GM21526 (cell line): ENCODE results near the gene MYO18B.

ENCODE experiments used
- ATAC-seq: cut with Tn5 transposase; IDR thresholded peaks from one replicate; pipeline ENCODE4 v1.9.1; 2021; ENCODE audit warnings: moderate library complexity; ENCODE audit not compliant: unreplicated experiment, low FRiP score

The MYO18B gene

DNA sequence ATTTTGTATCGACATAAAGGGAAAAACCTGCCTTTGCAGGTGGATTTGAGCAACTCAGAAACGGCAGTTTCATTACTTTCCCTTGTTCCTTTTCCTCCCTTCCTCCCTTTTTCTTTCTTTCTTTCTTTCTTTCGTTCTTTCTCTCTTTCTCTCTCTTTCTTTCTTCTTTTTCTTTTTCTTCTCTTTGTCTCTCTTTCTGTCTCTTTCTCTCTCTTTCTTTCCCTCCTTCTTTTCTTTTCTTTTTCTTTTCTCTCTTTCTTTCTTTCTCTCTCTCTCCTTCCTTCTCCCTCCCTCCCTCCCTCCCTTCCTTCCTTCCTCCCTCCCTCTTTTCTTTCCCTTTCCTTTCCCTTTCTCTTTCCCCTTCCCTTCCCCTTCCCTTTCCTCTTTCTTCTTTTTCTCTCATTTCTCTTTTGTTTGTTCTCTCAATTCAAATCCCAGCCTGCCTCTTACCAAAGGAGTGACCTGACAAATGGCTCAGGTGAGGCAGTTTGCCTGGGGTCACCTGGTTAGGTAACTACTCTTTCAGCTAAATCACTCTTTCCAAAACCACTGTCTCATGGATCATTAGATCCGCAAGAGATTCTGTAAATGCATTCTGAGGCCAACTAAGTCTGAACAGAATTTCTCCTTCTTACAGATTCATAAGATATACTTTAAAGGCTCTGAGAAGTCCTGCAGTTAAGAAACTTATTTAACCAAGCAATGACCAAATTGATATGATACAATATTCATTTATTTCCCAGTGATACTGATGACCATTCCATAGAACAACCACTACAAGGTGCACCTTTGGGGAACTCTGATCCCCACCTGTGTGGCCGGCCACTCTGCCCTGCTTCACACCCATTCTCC lies 75.3 kb downstream of the MYO18B start:
- no peak for ATAC-seq

DNA sequence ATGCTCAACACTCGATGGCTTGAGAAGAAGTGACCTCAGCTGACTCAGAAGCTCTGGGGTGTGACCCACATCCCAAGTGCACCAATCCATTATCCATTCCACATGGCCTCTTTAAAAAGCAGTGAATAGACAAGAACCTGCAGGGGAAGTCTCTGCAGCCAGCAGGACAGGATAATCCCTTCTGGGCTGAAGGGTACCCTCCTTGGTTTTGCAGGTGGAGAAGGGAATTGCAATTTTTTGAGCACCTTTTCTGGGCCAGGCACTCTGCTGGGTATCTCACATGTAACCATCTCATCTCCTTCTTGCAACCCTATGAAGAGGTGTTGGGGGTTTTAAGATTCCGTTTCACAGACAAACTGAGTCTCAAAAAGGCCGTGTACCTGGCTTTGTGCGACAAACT lies 76.6 kb downstream of the MYO18B start:
- ATAC-seq, result no peak

DNA sequence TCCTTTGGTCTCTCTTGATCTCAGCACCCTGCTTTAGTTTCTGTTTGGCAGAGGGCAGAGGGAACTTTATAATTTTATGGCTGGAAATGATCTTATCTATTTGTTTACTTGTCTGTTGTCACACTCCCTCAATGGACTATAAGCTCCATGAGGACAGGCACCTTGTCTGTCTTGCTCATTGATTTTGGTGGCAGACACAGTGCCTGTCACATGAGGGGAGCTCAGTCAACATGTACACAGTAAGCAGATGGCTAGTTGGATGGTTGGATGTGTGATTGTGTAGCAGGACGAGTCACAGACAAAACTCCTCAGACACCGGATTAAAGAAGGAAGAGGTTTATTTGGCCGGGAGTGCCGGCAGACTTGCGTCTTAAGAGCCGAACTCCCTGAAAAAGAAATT lies 80.4 kb downstream of the MYO18B start:
- ATAC-seq, result no peak

DNA sequence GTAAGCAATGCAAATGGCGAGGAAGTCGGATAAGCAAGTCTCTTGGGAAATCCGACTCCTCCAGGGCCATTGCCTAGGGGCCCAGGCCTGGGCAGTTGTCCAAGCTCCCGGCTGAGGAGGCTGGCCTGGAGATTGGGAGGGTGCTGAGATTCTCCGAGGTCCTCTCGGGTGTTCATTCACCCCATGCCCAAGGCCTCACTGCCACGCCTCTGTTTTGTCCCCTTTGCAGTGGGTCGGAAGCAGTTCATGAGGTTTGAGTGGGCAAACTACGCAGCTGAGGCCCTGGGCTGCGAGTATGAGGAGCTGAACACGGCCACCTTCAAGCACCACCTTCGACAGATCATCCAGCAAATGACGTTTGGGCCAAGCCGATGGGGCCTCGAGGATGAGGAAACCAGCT lies 81.3 kb downstream of the MYO18B start:
- ATAC-seq, result no peak

DNA sequence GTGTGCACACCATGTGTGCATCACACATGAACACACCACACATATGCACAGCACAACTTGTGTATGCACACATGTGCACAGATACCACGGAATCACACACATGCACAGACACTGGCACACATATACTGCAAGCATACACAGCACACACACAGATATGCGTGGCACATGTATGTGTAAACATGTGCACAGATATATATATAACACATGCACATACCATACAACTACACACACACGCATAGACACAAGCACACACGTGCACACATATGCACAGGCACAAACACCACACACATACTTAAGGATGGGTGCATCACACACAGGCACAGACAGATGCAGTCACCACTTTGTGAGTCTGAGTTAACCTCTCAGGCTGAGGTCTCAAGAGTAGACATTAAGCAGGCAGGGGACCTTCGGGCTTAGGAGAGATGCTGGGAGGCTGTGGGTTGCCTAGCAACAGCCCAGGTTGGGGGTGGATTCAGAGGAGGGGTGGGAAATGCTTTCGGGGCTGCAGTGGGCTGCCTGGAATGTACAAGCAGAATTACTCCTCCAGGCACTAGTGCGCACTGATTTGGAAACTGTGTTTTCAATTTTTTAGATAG lies 82.9 kb downstream of the MYO18B start:
- ATAC-seq, result no peak

DNA sequence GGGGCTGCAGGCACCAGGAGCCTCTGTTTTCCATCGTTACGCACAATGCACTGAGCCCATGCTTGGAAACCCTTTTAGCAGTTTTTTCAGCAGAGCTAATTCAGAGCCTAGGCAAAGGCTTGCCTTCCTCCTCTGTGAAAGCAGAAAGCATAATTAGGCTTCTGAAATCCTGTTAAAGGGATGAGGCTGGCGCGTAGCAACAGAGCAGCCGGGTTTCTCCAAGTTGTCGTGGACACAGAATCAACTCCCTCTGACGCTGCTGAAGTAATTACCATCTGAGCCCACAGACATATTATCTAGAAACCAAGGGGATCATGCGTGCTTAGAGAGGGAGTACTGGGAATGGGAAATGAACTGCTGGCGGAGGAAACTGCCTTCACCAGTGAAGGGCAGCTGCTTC lies 85.4 kb downstream of the MYO18B start:
- no peak for ATAC-seq

DNA sequence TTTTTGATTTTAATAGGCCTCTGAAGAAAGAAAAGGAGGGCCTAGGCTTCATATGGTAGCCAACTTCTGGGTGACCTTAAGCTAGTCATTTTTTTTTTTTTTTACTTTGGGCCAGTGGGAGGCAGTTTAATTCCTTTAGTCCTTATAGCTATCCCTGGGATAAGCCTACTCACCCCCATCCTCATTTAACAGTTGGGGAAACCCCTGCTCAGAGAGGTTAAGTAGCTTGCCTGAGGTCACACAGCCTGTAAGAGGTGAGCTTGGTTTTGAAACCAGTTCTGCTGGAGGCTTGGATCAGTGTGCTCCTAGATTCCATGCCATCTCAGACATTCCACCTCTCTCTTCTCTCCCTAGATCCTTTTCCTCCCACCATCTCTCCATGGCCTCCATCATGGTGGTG lies 86.4 kb downstream of the MYO18B start:
- ATAC-seq, result no peak

DNA sequence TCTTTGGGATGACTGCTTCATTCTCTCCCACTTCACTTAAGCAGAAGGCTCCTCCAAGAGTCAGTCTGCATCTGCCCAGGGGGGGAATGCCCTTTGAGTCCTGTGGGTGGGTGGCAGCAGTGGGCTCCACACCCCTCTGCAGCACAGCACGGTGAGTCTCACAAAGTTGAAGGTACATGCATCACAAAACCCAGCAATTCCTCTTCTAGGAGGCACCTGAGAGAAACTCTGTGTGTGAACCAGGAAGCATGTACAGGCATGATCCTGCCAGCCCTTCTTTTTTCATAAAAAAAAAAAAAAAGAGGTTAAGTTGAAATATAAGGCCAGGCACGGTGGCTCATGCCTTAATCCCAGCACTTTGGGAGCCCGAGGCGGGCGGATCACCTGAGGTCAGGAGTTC lies 87.2 kb downstream of the MYO18B start:
- ATAC-seq, result no peak

DNA sequence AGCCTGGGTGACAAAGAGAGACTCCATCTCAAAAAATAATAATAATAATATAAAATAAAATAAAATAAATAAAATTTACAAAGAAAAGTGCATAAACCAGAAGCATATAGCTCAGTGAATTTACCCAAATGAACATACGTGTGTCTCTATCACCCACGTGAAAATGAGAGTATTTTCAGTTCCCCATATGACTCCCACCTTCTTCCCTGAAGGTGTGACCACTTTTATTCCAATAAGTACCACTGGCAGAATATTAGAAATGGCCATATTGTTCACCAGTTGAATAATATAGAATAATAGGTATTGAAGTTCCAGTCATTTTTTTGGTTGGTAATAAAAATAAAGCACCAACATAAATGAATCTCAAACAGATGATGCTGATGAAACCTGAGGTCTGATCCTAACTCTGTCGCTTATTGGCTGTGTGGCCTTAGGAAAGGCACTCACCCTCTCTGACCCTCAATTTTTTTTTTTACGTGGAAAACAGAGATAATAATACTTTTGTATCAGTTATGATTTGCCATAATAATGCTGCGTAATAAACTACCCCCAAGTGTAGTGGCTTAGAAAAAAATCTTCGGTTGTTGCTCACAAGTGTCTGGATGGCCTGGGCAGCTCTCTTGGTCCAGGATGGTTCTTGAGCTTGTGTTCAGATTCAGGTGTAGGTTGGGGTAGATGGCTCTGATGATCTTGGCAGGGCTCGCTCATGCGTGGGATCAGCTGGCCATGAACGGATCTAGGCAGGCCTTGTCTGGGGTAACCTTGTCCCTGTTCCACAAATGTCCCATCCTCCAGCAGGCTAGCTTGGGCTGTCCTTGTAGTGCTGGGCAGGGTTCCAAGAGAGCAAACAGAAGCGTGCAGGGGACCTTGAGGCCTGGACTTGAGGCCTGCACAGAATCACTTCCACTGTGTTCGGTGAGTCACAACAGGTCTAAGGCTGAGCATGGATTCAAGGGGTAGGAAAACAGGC lies 88.1 kb downstream of the MYO18B start:
- no peak for ATAC-seq

DNA sequence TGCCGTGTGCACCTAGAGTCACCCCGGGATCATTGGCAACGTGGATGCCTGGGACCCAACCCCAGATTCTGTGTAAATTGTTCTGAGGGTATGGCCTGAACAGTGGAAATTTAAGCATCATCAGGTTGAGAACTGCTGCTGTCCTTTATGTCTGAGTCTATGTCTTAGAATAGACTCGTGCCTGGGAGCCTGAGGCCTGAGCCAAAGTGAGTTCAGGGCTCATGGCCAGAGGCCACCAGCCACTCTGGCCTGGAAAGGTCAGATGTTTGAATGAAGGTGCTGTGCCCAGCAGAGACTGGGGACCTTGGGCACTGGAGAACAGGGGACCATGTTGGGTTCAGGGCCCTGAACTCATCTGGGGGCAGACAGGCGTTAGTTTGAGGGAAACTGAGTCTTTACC lies 91.1 kb downstream of the MYO18B start:
- ATAC-seq, result no peak

DNA sequence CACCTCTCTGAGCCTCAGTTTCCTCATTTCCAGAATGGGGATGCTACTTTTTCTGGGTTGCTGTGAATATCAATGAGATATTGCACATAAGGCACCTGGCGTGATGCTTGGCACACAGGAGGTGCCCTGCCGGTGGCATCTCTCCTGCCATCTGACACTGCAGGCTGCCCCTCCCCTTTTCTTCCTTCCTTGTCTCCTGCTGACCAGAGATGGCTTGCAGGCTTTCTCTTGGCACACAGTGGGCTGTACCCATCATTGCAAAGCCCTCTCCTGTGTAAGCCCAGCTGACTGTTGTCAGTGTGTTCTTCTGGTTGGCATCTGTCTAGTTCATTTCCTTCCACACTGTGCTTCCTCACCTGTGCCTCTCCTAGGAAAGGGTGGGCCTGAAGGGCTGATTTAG lies 91.7 kb downstream of the MYO18B start:
- no peak for ATAC-seq

DNA sequence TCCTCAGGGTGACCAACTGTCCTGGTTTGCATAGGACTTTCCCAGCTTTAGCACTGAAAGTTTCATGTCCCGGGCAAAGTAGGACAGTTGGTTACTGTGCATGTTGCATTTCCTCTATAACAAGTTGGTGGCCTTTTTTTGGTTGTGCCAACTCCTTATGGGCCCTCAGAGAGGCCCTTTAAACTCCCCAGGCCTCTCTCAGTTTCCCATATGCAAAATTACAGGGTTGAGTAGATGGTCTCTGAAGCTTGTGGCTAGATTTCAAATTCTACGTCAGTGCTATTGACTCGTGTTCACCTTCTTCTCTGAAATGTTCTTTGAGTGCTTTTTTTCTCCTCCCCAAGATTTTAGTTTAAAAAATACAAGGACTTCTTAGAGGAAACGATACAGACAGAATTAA lies 92.5 kb downstream of the MYO18B start:
- no peak for ATAC-seq

DNA sequence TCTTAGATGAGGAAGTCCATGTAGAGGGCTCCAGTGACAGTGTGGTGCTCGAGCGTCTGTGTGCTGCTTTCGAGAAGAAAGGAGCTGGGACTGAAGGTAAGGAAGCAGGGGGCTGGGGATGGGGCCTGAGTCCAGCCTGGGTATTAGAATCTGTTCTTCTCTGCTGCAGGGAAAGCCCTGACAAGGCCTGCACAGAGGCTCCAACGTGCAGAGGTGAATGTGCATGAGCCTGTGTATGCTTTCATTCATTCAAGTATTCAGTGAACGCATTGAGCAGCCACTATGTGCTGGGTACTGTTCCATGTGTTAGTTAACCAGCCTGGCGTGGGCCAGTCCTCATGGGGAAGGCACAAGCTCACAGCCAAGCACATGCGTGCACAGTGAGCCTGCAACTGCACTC lies 93.4 kb downstream of the MYO18B start:
- ATAC-seq, result no peak

DNA sequence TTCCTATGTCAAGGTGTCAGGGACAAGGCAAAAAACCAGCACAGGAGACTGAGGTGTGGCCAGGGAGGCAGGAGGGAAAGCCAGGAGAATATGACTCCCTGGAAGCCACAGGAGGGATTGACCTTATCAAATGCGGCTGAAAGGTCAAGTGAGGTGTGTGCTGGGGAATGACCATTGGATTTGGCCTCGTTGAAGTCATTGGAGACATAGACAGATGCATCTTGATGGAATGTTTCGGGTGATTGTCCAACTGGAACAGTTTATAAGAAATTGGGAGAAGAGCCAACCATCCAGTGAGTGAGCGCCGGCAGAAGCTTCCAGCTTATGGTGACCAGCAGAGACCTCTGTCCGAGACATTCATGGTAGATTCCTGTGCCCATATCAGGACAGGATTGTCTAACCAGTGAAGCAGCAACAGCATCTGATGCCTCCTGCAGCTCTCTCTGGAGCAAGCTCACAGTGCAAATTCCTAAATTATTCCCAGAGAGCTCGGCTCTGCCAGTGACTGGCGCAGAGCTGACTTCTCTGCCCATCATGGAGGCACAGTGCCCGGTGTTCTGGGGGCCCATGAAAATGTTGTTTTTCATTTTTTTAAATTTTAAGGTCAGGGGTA lies 95.4 kb downstream of the MYO18B start:
- no peak for ATAC-seq

DNA sequence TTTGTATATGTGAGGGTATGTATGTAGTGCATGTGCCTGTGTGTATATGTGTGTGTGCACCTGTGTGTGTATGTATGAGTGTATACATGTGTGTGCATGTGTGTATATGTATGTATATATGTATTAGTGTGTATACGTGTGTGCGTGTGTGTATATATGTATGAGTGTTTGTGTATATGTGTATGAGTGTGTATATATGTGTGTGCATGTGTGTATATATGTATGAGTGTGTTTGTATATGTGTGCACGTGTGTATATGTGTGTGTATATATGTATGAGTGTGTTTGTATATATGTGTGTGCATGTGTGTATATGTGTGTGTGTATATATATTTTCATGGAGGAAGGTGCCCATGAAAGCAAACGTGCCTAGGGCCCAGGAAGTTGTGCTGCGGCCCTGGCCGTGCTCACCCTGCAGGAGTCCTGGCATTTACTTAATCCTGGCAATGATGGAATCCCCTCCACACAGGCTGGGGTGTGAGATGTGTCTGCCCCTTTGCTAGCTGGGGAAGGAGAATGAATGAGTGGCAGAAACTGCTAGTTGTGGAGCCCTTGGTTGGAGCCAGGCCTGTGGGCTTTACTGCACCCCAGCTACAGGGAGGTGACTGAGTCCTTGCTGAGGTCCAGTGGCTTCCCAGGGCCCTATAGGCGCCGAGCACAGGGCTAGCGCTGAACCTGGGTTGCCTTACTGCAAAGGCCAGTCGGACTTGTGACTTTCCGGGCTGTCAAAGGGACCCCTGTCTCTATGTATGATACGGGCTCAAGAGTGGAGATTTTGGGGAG lies 97.2 kb downstream of the MYO18B start:
- no peak for ATAC-seq

DNA sequence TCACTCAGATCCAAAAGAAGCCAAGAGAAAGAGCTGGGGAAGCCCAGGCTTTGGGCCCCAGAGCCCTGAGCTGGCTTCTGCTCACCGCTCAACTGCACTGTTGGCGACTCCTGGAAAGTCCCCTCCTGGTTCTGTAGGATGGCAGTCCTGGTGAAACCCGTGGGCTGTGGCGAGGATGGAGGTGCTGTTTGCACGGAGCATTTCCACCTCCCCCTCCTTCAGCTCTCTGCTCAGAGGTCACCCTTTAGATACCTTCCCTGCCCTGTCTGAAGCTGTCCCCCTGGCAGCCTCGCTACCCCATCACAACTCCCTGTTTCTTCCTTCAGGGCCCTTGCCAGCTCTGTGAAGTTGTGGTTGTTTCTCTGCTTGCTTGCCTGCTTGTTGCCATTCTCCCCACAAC lies 97.8 kb downstream of the MYO18B start:
- ATAC-seq, result no peak

DNA sequence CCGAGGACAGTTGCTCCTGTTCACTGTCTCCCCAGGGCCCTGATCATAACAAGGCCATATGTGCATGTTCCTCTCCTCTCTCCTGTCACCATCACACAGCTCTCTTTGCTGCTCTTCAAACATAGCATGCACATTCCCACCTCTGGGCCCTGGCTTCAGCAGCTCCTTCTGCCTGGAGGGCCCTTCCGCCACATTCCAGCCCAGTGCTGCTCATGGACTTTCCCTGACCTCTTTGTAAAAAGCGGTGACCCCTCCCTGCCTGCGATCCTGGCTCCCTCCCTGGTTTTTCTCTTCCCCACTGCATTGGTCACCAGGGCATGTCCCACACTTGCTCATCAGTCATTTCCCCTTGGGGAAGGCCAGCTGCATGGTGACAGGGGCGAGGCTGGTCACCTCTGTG lies 98.2 kb downstream of the MYO18B start:
- no peak for ATAC-seq

DNA sequence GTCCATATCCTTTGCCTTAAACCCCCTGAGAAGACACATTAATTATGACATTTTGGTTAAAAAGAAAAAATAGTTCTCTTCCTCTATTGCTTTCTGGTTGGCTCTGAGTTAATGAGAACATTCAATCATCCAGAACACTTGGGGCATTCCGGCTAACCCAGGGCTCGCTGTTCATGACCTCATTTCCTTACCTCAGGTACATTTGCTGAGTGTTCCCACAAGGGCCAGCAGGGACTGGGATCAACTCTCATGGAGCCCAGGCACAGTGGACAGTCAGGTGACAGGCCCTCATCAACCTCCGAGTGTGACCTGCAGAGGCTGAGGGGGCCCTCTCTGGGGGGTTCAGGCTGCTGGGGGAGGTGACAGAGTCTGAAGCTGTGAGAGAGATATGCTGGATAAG lies 98.9 kb downstream of the MYO18B start:
- ATAC-seq, result no peak

DNA sequence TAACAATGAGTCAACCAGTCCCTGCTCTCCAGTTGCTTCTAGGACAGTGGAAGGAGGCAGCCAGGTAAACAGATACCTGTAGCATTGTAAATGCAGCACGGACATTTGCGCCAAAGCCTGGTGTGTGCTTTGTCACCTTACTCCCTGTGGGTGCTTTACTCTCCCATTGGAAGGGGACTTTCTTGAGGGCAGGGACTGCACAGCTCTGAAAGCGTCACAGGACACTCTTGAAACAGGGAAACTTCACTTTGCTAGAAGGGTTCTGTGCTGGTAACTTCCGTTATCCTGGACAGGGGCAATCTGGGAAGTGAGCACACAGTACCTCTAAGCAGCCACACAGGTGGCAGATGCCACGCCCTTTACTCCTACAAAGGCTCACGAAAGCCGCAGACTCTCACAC lies 99.8 kb downstream of the MYO18B start:
- ATAC-seq, result no peak
